ENCODE measurements around the gene CISTR.

The CISTR gene

GRCh38 chr12:53789570-53789969, 37.8 kb upstream of the CISTR start:
- Mint-ChIP-seq H3K36me3 (ENCODE audit: low read depth) (no peaks in the 10 kb centered on the region), H3K4me3 (no peak overlapping the region), H3K27me3 (ENCODE audit: low read depth) (peaks cover 51% of the 10 kb centered on the region), H3K27ac (peak overlapping the region in 2 of 3 experiments; percentile 11 to 50), H3K9me3 (no peaks in the 10 kb centered on the region), H3K4me1 (peaks cover 11% of the 10 kb centered on the region)
- no peak for TF ChIP-seq CTCF (IDR thresholded peaks at IDR 0.05; ENCODE audit: unreplicated experiment in 3 of 3)

- Mint-ChIP-seq H3K4me3 (no peak overlapping the region), H3K4me1 (peaks cover 11% of the 10 kb centered on the region), H3K27ac (peak overlapping the region in 2 of 3 experiments; percentile 11 to 50), H3K9me3 (no peaks in the 10 kb centered on the region), H3K36me3 (ENCODE audit: low read depth) (no peaks in the 10 kb centered on the region), H3K27me3 (ENCODE audit: low read depth) (peaks cover 55% of the 10 kb centered on the region)
- TF ChIP-seq CTCF (IDR thresholded peaks at IDR 0.05; ENCODE audit: unreplicated experiment in 3 of 3): no peak
These were observed 37.1 kb upstream of the CISTR start for GRCh38 chr12:53788892-53789291.

- Mint-ChIP-seq H3K4me3 (no peak overlapping the region), H3K4me1 (peaks cover 17% of the 10 kb centered on the region), H3K9me3 (no peaks in the 10 kb centered on the region), H3K27ac (no peak overlapping the region), H3K27me3 (ENCODE audit: low read depth) (peaks cover 80% of the 10 kb centered on the region), H3K36me3 (ENCODE audit: low read depth) (no peaks in the 10 kb centered on the region)
- TF ChIP-seq CTCF (IDR thresholded peaks at IDR 0.05; ENCODE audit: unreplicated experiment in 3 of 3): no peak
These were observed 34.6 kb upstream of the CISTR start for GRCh38 chr12:53786411-53786810.

GRCh38 chr12:53785161-53785560, 33.4 kb upstream of the CISTR start:
- H3K27ac Mint-ChIP-seq: no peak overlapping the region
- H3K9me3 Mint-ChIP-seq: no peaks in the 10 kb centered on the region
- H3K36me3 Mint-ChIP-seq (ENCODE audit: low read depth): no peaks in the 10 kb centered on the region
- TF ChIP-seq CTCF (IDR thresholded peaks at IDR 0.05; ENCODE audit: unreplicated experiment in 3 of 3): no peak
- H3K27me3 Mint-ChIP-seq (ENCODE audit: low read depth): peaks cover 88% of the 10 kb centered on the region
- H3K4me1 Mint-ChIP-seq: peaks cover 28% of the 10 kb centered on the region
- H3K4me3 Mint-ChIP-seq: no peak overlapping the region

- Mint-ChIP-seq H3K4me1 (peaks cover 17% of the 10 kb centered on the region), H3K27ac (no peak overlapping the region), H3K4me3 (no peak overlapping the region), H3K9me3 (no peaks in the 10 kb centered on the region), H3K36me3 (ENCODE audit: low read depth) (no peaks in the 10 kb centered on the region), H3K27me3 (ENCODE audit: low read depth) (peaks cover 86% of the 10 kb centered on the region)
- no peak for TF ChIP-seq CTCF (IDR thresholded peaks at IDR 0.05; ENCODE audit: unreplicated experiment in 3 of 3)
These were observed 30.4 kb upstream of the CISTR start for GRCh38 chr12:53782093-53782703.

- Mint-ChIP-seq H3K9me3 (no peaks in the 10 kb centered on the region), H3K27me3 (ENCODE audit: low read depth) (peaks cover 87% of the 10 kb centered on the region), H3K4me3 (no peak overlapping the region), H3K4me1 (peaks cover 17% of the 10 kb centered on the region), H3K27ac (no peak overlapping the region), H3K36me3 (ENCODE audit: low read depth) (no peaks in the 10 kb centered on the region)
- no peak for TF ChIP-seq CTCF (IDR thresholded peaks at IDR 0.05; ENCODE audit: unreplicated experiment in 3 of 3)
These were observed 29.5 kb upstream of the CISTR start for GRCh38 chr12:53781228-53781801.

Data from nephron (organoid).